GM12891 (cell line): Measurements from ENCODE around the gene VCL.

Source experiments
- PAX5 ChIP-seq: IDR thresholded peaks from 2 replicates; pipeline ENCODE4 v1.6.1; 2011; ENCODE audit warnings: low read length, moderate library complexity, mild to moderate bottlenecking; ENCODE audit not compliant: insufficient read depth, severe bottlenecking
- POLR2A ChIP-seq: IDR thresholded peaks from 2 replicates; pipeline ENCODE4 v1.6.1; 2011; ENCODE audit warnings: low read depth, low read length, control low read depth
- POLR2AphosphoS5 ChIP-seq: IDR thresholded peaks from 2 replicates; pipeline ENCODE4 v1.6.1; 2011; ENCODE audit warnings: low read depth, low read length, control low read depth
- TAF1 ChIP-seq: IDR thresholded peaks from 2 replicates; pipeline ENCODE4 v1.6.1; 2011; ENCODE audit warnings: low read depth, low read length, control low read depth

DNA sequence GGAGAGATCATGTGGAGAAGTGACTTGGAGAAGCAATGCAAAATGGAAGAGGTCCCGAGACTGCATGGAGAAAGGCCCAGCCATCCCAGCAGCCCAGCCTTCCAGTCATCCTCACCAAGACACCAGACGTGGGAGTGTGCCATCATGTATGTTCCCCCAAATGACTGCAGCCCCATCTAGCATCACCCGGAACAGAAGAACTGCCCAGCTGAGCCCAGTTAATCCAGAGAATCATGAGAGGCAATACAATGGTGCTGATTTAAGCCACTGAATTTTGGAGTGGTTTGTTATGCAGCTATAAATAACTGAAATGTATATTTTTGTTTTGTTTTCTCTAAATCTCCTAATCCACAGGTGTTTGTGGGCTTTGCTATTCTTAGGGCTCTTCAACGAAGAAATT, 22.5 kb upstream of the VCL start:
- TF ChIP-seq POLR2AphosphoS5 (no peak), POLR2A (no peak), TAF1 (no peak), PAX5 (no peak)
